Thymus (tissue), 11 donors: Measurements from ENCODE around the gene ZBTB7B. TPM values are rescaled to one million over a fixed set of nuclear protein-coding genes. Genes with fewer than 3 reads are reported as not detected.
A peak's percentile ranks its signal among the peaks of the same experiment; 100 is the strongest.
"Not testable (repeated sequence)": the region's sequence is repeated elsewhere in the genome, so short reads cannot be mapped to it uniquely, and the experiment has no call there.

Experiments used
- DNase-seq, 9 donors: peaks; one replicate each; pipeline ENCODE4 v3.0.0-alpha.2; 2013; ENCODE audit warnings: low spot score in 9 of 9, low read depth in 6 of 9, missing footprints in 1 of 9
- H3K27ac ChIP-seq, 2 donors: one replicate each; pipeline ENCODE4 v1.5.1; 2013; ENCODE audit warnings: control low read depth in 1 of 2, low read depth in 1 of 2, low read length in 1 of 2, mild to moderate bottlenecking in 1 of 2, moderate library complexity in 1 of 2
- H3K27me3 ChIP-seq, 2 donors: one replicate each; pipeline ENCODE4 v1.5.1; 2013; ENCODE audit warnings: low read length in 1 of 2; ENCODE audit not compliant: control insufficient read depth in 2 of 2, insufficient read depth in 1 of 2
- H3K36me3 ChIP-seq, 2 donors: one replicate each; pipeline ENCODE4 v1.5.1; 2013; ENCODE audit warnings: low read length in 1 of 2, mild to moderate bottlenecking in 1 of 2, moderate library complexity in 1 of 2; ENCODE audit not compliant: control insufficient read depth in 2 of 2, insufficient read depth in 2 of 2
- H3K4me1 ChIP-seq, 2 donors: one replicate each; pipeline ENCODE4 v1.5.1; 2013; ENCODE audit warnings: low read length in 2 of 2; ENCODE audit not compliant: control insufficient read depth in 2 of 2, insufficient read depth in 2 of 2
- H3K4me3 ChIP-seq, 2 donors: one replicate each; pipeline ENCODE4 v1.5.1; 2013; ENCODE audit warnings: low read length in 2 of 2, control low read depth in 1 of 2, mild to moderate bottlenecking in 1 of 2
- H3K9me3 ChIP-seq, 2 donors: one replicate each; pipeline ENCODE4 v1.5.1; 2013; ENCODE audit warnings: low read length in 1 of 2, mild to moderate bottlenecking in 1 of 2; ENCODE audit not compliant: control insufficient read depth in 2 of 2, insufficient read depth in 1 of 2
- WGBS: extraction: QIAGEN DNeasy Blood & Tissue Kit; methylation state at CpG from one replicate; pipeline ENCODE4 v1.1.7; 2013; 5-methylcytosine and 5-hydroxymethylcytosine counted together
- polyA plus RNA-seq: library from polyadenylated mRNA; stranded (reverse); fragments of 200-250 nt; gene quantifications from one replicate; pipeline ENCODE4 v1.2.3, GENCODE V29; 2013
- total RNA-seq: library from RNA; stranded (reverse); fragments of 120-200 nt; gene quantifications from one replicate; pipeline ENCODE4 v1.2.4, GENCODE V29; 2013
- donor health status: healthy.

Gene ZBTB7B
- total and polyA plus RNA-seq, 2 donors = 12.1 to 21.9 TPM

GRCh38 chr1:154982341-154982740 lies 20.3 kb upstream of the ZBTB7B start:
- Histone ChIP-seq H3K4me1 (peaks cover 16 to 22% of the 10 kb centered on the region in 2 donors), H3K4me3 (peak overlapping the region; percentile 65 to 84), H3K27me3 (no peaks in the 10 kb centered on the region), H3K27ac (no peak overlapping the region), H3K36me3 (peaks cover 3 to 34% of the 10 kb centered on the region in 2 donors), H3K9me3 (no peaks in the 10 kb centered on the region)
- WGBS = 81% methylated on average over 6 of the region's 6 CpGs
- no peak for DNase-seq

DNA sequence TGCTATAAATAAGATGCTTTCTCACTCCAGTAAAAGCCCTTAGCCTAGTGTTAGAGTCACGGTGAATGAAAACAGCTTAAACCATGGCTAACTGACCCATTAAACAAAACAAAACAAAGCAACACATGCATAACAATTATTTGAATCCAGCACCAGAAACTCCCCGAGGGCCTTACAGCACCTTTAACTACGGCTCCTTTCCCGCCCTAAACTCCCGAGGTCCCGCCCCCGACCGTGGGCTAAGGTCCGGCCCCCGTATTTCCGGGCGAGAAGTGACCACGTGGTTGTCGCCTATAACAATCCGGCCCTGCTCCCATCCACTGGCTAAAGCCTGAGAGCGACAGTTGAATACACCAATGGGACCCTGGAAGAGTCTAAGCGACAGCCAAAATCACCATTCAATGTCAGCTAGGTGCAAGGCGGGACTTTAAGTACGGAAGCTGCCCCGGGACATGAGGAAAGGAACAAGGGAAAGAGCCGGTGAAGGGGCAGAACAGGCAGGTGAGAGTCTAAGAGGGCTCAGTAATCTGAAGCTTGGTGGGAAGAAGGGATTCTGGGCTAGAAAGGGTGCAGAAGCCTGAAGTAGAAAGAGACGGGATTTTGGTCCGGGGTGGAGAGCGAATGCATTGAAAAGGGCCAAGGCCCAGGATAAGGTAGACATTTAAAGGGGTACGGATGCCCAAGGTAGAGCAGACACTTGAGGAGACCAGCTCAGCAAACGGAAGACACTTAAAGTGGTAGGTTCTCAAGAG lies 19.5 kb upstream of the ZBTB7B start, which contains the start of gene FLAD1:
TSS of gene FLAD1 (plus strand) at position 448 of the 752 bp plus-strand sequence. CDS start 351 bp downstream, outside the sequence.
- no peaks in the 10 kb centered on the region for H3K27me3 ChIP-seq
- peak; percentile 95 to 100 (median 98) for DNase-seq
- peak within 1 kb of the TSS; percentile 65 to 84 for H3K4me3 ChIP-seq
- WGBS = under 1% methylated on average over 26 of the region's 26 CpGs
- H3K4me1 ChIP-seq = peaks cover 16 to 22% of the 10 kb centered on the region in 2 donors
- no peaks in the 10 kb centered on the region for H3K9me3 ChIP-seq
- peak within 1 kb of the TSS; percentile 38 to 69 for H3K27ac ChIP-seq
- peaks cover 8 to 34% of the 10 kb centered on the region in 2 donors for H3K36me3 ChIP-seq

GRCh38 chr1:154983776-154984466 lies 18.7 kb upstream of the ZBTB7B start:
- peaks cover 16 to 22% of the 10 kb centered on the region in 2 donors for H3K4me1 ChIP-seq

DNA sequence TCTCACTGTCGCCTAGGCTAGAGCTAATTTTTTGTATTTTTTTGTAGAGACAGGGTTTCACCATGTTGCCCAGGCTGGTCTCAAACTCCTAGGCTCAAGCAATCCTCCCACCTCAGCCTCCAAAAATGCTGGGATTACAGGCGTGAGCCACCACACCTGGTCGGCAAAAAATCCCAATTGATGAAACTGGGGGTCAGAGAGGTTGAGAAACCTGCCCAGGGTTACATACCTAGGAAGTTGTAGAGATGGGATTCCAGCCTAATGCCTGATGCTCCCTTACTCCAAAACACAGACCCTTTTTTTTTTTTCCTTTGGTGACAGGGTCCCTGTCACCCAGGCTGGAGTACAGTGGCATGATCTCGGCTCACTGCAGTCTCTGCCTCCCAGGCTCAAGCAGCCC lies 15.9 kb upstream of the ZBTB7B start:
- not testable (repeated sequence) for H3K4me3 ChIP-seq, H3K27me3 ChIP-seq, H3K27ac ChIP-seq, DNase-seq, H3K9me3 ChIP-seq
- H3K4me1 ChIP-seq = peaks cover 16 to 22% of the 10 kb centered on the region in 2 donors
- WGBS = 99% methylated on average over 4 of the region's 4 CpGs
- peaks cover 22 to 34% of the 10 kb centered on the region in 2 donors for H3K36me3 ChIP-seq

More at GRCh38 chr1:154983776-154984466, 18.7 kb upstream of the ZBTB7B start:
- DNase-seq = no peak
- Histone ChIP-seq H3K27me3 (no peaks in the 10 kb centered on the region), H3K4me3 (peak overlapping the region; percentile 65 to 84), H3K9me3 (no peaks in the 10 kb centered on the region), H3K36me3 (peaks cover 13 to 37% of the 10 kb centered on the region in 2 donors), H3K27ac (peak overlapping the region in 1 of 2 donors; percentile 15)
- 31% methylated on average over 17 of the region's 17 CpGs for WGBS

DNA sequence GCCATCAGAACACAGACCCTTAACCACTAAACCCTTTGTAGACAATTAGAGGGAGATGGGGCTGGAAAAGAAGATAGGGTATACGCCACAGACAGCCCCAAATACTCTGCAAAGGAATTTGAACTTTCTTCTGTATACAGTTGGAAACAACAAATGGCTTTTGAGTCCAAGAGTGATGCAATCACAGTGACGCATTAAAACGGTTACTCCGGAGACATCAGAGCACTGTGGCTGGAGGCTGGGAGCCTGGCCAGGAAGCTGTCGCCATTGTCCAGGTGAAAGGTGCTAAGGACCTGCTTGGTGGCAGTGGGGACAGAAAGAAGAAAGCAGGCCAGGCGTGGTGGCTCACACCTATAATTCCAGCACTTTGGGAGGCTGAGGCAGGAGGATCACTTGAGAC lies 15.3 kb upstream of the ZBTB7B start:
- 95% methylated on average over 6 of the region's 6 CpGs for WGBS
- Histone ChIP-seq H3K4me3 (no peak overlapping the region), H3K9me3 (no peaks in the 10 kb centered on the region), H3K4me1 (peaks cover 14 to 19% of the 10 kb centered on the region in 2 donors), H3K27ac (no peak overlapping the region), H3K36me3 (peaks cover 22 to 34% of the 10 kb centered on the region in 2 donors), H3K27me3 (no peaks in the 10 kb centered on the region)
- no peak for DNase-seq

GRCh38 chr1:154988058-154988954 lies 14.3 kb upstream of the ZBTB7B start:
- H3K9me3 ChIP-seq = no peaks in the 10 kb centered on the region
- no peak overlapping the region for H3K27ac ChIP-seq
- peaks cover 22 to 34% of the 10 kb centered on the region in 2 donors for H3K36me3 ChIP-seq
- no peak for DNase-seq
- 98% methylated on average over 17 of the region's 17 CpGs for WGBS
- H3K4me3 ChIP-seq = no peak overlapping the region
- H3K4me1 ChIP-seq = peaks cover 9 to 12% of the 10 kb centered on the region in 2 donors
- H3K27me3 ChIP-seq = no peaks in the 10 kb centered on the region

DNA sequence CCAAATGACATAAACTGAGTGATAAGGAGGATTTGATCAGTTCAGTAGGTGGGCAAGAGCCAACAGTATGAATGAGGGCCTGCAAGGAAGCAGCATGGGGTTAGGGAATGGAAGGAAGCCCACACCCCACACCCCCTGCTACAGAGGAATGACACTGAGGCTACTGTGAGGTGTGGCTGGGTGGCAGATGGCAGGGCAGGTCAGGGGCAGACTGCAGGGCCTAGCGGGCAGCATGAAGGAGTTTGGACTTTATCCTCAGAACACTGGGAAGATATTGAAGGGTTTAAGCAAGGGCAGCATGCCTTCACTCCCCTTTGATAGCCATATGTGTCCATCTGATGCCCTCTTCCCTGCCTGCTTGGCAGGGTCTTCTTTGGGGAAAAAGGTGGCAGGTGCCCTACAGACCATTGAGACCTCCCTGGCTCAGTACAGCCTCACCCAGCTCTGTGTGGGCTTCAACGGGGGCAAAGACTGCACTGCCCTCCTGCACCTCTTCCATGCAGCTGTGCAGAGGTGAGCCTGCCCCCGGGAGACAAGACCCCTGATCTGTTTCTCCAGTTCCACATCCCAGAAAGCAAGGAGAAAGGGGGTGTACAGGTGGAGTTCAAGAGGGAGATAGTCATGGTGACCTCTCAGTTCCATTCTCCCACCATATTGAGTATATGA lies 13.3 kb upstream of the ZBTB7B start:
- H3K27me3 ChIP-seq = peaks cover 0 to 10% of the 10 kb centered on the region in 2 donors
- 94% methylated on average over 3 of the region's 3 CpGs for WGBS
- DNase-seq = no peak
- H3K9me3 ChIP-seq = no peaks in the 10 kb centered on the region
- no peak overlapping the region for H3K4me3 ChIP-seq
- no peak overlapping the region for H3K27ac ChIP-seq
- H3K4me1 ChIP-seq = peaks cover 0 to 2% of the 10 kb centered on the region in 2 donors
- peaks cover 22 to 34% of the 10 kb centered on the region in 2 donors for H3K36me3 ChIP-seq

- H3K4me1 ChIP-seq = no peaks in the 10 kb centered on the region
- H3K27ac ChIP-seq = no peak overlapping the region
- peaks cover 22 to 31% of the 10 kb centered on the region in 2 donors for H3K36me3 ChIP-seq
- no peak overlapping the region for H3K4me3 ChIP-seq
- no peak for DNase-seq
- peaks cover 0 to 19% of the 10 kb centered on the region in 2 donors for H3K27me3 ChIP-seq
- 96% methylated on average over 8 of the region's 8 CpGs for WGBS
- no peaks in the 10 kb centered on the region for H3K9me3 ChIP-seq
These were observed 12.3 kb upstream of the ZBTB7B start for GRCh38 chr1:154990276-154990675.
